LNCAP (cell line): ENCODE measurements around the gene SLC49A4.

Experiments used
- TF ChIP-seq, protein P1 (sequence below): fragments of 450-650 bp; IDR thresholded peaks from 2 replicates; pipeline ENCODE4 v1.5.1; 2017; ENCODE audit warnings: mild to moderate bottlenecking

SLC49A4 gene

GRCh38 chr3:122789585-122790273, 5.1 kb upstream of the SLC49A4 start:
- TF ChIP-seq, protein P1, sequence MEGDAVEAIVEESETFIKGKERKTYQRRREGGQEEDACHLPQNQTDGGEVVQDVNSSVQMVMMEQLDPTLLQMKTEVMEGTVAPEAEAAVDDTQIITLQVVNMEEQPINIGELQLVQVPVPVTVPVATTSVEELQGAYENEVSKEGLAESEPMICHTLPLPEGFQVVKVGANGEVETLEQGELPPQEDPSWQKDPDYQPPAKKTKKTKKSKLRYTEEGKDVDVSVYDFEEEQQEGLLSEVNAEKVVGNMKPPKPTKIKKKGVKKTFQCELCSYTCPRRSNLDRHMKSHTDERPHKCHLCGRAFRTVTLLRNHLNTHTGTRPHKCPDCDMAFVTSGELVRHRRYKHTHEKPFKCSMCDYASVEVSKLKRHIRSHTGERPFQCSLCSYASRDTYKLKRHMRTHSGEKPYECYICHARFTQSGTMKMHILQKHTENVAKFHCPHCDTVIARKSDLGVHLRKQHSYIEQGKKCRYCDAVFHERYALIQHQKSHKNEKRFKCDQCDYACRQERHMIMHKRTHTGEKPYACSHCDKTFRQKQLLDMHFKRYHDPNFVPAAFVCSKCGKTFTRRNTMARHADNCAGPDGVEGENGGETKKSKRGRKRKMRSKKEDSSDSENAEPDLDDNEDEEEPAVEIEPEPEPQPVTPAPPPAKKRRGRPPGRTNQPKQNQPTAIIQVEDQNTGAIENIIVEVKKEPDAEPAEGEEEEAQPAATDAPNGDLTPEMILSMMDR: no peak

DNA sequence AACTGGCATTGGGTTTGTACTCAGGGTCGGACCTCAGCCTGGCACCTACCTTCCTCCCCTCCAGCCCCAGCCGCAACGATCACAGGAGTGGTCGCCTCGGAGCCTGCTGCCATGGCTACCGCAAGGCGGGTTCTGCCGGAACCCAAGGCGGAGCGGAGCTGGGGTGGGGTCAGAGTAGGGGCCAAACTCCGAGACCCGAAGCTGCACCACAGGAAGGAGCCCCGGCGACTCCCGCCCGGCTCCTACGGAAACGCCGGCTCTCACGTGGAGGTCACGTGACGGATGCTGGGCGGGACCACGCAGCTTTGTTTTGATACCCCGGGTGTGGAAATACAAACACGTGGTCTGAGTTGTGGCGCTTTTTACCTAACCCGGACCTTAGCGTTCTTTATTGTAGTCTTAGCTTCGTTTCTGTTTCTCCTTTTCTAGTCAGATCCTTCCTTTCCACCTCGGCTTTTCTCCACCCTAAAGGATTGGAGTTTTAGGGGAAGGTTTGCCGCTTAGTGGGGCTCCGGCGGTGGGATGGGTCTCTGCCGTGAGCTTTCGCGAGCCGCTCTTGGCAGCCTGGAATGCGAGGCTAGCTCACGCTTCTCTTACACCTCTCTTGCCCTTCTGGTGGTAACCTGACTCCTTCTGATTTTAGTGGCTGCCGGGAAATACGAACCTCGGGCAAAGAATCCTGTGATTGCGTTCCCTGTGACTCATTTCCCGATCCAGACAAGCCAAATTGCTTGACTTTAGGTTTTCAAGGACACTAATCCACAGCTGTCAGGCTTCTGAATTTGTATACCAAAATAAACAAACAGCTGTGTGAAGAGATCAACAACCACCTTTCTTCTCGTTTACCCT, 1.1 kb upstream of the SLC49A4 start, which contains the start of gene HSPBAP1:
Gene HSPBAP1 (minus strand): TSS at position 264 of the 849 bp plus-strand sequence. CDS start 151 bp downstream, at position 113.
- TF ChIP-seq, protein P1: no peak

- TF ChIP-seq, protein P1: no peak
These were observed 438 bp upstream of the SLC49A4 start for GRCh38 chr3:122794483-122794778.

DNA sequence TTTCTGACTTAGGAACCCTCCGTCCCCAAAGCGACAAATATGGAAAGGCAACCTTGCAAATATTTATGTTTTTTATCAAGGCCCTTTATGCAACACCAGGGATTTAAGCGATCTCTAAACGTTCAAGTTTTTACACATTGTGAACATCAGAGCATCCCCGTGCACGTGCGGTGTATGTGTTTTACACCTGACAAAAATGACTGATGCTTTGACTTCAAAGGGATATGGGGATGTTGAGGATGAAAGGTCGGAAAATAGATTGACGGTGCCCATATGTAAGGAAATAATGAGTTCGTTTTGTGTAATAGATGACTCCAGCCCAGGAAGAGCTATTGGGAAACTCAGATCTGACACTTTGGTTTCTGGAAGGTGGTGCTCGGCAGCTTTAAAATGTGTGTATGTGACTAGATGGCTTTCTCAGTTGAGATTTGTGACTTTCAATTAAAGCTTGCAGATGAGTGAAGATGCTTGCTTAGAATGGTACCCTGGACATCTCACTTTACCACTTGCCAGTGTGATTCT, 866 bp downstream of the SLC49A4 start:
- TF ChIP-seq, protein P1: no peak

DNA sequence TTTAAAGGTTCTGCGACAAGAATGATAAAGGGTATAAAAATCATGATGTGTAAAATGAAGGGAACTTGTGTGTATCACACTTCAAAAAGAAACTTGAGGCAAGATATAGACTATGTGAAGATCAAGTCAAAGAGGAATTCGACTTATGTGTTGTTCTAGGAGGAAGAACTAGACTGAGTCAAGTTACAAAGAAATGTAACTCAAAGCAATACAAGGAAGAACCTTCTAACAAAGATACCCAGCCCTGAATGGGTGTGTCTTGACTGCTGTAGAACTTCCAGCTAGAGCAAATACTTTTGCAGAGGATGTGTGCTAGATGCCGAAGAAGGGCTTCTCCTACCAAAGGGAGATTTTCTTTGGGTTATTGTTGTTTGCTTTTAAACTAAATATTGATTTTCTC, 2.4 kb downstream of the SLC49A4 start:
- TF ChIP-seq, protein P1: no peak

- TF ChIP-seq, protein P1: no peak
These were observed 4.5 kb downstream of the SLC49A4 start for GRCh38 chr3:122799322-122799721.

GRCh38 chr3:122800031-122800430, 5.2 kb downstream of the SLC49A4 start:
- TF ChIP-seq, protein P1: no peak
